Type B pancreatic cell (in vitro differentiated cells): ENCODE results near the gene CPXM1. TPM values are rescaled to one million over a fixed set of nuclear protein-coding genes. Genes with fewer than 3 reads are reported as not detected.

ENCODE experiments used
- DNase-seq: peaks from one replicate; pipeline ENCODE4 v3.0.0; 2021; ENCODE audit warnings: mixed read lengths; ENCODE audit not compliant: unreplicated experiment; ENCODE audit errors: extremely low spot score
- H3K27ac Mint-ChIP-seq: 2 replicates; pipeline ENCODE4 v1.8.0; 2021; ENCODE audit warnings: mild to moderate bottlenecking, mixed read lengths
- H3K27me3 Mint-ChIP-seq: 2 replicates; pipeline ENCODE4 v1.8.0; 2021; ENCODE audit warnings: mixed read lengths
- H3K36me3 Mint-ChIP-seq: 2 replicates; pipeline ENCODE4 v1.8.0; 2021; ENCODE audit warnings: mixed read lengths
- H3K4me1 Mint-ChIP-seq: one replicate; pipeline ENCODE4 v1.8.0; 2021; ENCODE audit warnings: mixed read lengths; ENCODE audit not compliant: unreplicated experiment
- H3K4me3 Mint-ChIP-seq: 2 replicates; pipeline ENCODE4 v1.8.0; 2021; ENCODE audit warnings: mild to moderate bottlenecking, mixed read lengths
- H3K9me3 Mint-ChIP-seq: 2 replicates; pipeline ENCODE4 v1.8.0; 2021; ENCODE audit warnings: mixed read lengths
- CTCF ChIP-seq: fragments of 200-600 bp; sonication (generic); conservative IDR thresholded peaks from 2 replicates; pipeline ENCODE4 v1.5.0; 2021; ENCODE audit warnings: antibody characterized with exemption, mild to moderate bottlenecking
- total RNA-seq: library from RNA; stranded (reverse); gene quantifications from 2 replicates; pipeline ENCODE4 v1.2.1, GENCODE V29; 2021; ENCODE audit warnings: low replicate concordance

Gene CPXM1
- total RNA-seq, 1 donor from 2014 or later, result 106 TPM

DNA sequence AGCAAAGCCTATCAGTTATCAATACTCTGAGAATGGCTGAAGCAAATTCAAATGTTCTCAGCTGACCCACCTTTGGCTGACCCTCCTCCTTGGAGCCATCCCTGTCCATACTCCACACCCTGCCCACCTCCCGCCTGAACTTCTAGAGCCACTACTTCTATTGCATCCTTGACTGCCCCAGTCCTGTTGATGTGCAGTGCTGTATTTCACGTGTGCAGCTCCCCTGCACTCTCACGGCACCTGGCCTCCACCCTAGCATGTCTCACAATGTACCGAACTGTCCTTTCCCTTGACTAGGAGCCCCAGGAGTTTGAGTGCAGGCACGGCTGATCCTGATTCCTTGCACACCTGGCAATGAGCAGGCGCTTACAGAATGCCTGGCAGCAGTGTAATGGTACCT lies 7.0 kb downstream of the CPXM1 start:
- H3K36me3 Mint-ChIP-seq, result no peaks in the 10 kb centered on the region
- no peak overlapping the region for H3K27ac Mint-ChIP-seq
- H3K9me3 Mint-ChIP-seq, result no peaks in the 10 kb centered on the region
- no peak for DNase-seq
- H3K4me1 Mint-ChIP-seq, result no peaks in the 10 kb centered on the region
- H3K27me3 Mint-ChIP-seq, result peaks cover 34% of the 10 kb centered on the region
- no peak for TF ChIP-seq CTCF
- no peak overlapping the region for H3K4me3 Mint-ChIP-seq

DNA sequence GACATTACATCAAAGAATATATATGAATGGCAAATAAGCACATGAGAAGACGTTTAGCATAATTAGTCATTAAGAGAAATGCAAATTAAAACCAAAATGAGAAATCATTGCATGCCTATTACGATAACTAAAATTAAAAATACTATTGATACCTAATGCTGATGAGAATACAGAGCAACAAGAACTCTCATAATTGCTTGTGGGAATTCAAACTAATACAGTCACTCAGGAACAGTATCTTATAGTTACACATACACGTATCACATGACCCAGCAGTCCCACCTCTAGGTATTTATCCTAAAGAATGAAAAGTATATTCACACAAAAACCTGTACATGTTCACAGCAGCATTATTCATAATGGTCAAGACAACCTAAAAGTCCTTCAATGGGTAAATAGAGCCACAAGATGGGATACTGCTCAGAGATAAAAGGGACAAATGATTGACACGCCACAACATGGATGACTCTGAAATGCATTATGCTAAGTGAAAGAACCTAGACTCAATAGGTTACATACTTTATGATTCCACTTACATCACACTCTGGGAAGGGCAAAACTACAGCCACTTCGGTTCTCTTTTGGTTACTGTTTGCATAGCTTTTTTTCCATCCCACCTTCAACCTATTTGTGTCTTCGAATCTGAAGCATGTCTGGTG lies 16.4 kb downstream of the CPXM1 start:
- Mint-ChIP-seq H3K27ac (no peak overlapping the region), H3K4me1 (no peaks in the 10 kb centered on the region), H3K4me3 (no peak overlapping the region), H3K9me3 (no peaks in the 10 kb centered on the region), H3K36me3 (no peaks in the 10 kb centered on the region), H3K27me3 (peaks cover 52% of the 10 kb centered on the region)
- no peak for DNase-seq
- TF ChIP-seq CTCF, result no peak

DNA sequence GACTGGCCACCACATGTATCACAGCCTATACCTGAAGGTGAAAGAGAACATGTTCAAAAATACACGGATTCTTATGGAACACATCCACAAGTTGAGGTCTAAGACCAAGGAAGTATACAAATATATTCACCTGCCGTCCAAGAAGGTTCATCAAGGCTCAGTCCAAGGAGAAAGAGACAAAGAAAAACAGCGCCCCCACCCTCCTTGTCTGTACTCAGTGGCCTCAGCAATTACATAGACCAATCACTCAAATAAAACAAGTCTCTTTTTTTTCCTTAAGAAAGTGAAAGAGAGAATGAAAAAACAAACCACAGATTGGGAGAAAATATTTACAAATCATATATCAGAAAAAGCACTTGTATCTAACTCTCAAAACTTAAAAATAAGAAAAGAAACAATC lies 19.5 kb downstream of the CPXM1 start:
- H3K27ac Mint-ChIP-seq, result no peak overlapping the region
- H3K4me1 Mint-ChIP-seq, result no peaks in the 10 kb centered on the region

DNA sequence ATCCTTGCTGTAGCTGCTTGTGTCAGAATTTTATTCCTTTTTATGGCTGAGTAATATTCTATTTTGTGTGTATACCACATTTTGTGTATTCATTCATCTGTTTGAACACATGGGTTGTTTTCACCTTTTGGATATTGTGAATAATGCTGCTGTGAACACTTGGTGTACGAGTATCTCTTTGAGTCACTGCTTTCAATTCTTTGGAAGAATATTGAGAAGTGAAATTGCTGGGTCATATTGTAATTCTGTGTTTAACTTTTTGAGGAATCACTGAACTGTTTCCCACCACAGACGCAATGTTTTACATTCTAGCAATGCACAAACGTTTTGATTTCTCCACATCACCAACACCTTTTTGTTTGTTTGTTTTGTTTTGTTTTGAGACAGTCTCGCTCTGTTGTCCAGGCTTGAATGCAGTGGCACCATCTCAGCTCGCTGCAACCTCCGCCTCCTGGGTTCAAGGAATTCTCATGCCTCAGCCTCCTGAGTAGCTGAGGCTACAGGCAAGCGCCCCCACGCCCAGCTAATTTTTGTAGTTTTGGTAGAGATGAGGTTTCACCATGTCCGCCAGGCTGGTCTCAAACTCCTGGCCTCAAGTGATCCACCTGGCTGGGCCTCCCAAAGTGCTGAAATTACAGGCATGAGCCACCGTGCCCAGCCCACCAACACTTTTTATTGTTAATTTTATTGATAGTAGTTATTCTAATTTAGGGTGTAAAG lies 21.7 kb downstream of the CPXM1 start:
- no peaks in the 10 kb centered on the region for H3K9me3 Mint-ChIP-seq
- H3K27ac Mint-ChIP-seq, result no peak overlapping the region
- TF ChIP-seq CTCF, result no peak
- DNase-seq, result no peak
- no peaks in the 10 kb centered on the region for H3K36me3 Mint-ChIP-seq
- no peak overlapping the region for H3K4me3 Mint-ChIP-seq
- H3K27me3 Mint-ChIP-seq, result peaks cover 30% of the 10 kb centered on the region
- H3K4me1 Mint-ChIP-seq, result no peaks in the 10 kb centered on the region

More for the DNA sequence above, 19.5 kb downstream of the CPXM1 start:
- no peak for DNase-seq
- no peak overlapping the region for H3K4me3 Mint-ChIP-seq
- no peaks in the 10 kb centered on the region for H3K36me3 Mint-ChIP-seq
- TF ChIP-seq CTCF, result no peak
- H3K27me3 Mint-ChIP-seq, result peaks cover 44% of the 10 kb centered on the region
- H3K9me3 Mint-ChIP-seq, result no peaks in the 10 kb centered on the region

DNA sequence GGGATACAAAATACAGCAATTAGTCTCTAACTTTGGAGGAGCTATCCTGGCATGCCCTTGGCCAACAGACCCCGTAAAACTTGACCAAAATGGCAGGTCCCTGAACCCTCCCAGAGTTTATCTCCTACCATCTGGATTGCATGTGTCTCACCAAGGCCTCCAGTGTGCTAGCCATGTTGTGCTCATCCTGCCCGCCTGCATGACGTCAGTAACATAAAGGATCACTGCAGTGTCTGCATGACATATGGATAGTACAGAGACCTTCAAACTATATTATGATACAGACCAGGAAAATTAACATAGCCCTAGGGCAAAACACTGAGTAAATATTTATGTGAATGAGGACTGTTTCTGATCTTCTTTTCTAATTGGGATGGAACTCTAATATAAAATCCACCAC lies 25.3 kb downstream of the CPXM1 start:
- Mint-ChIP-seq H3K27me3 (peaks cover 22% of the 10 kb centered on the region), H3K4me3 (no peak overlapping the region), H3K4me1 (no peaks in the 10 kb centered on the region), H3K9me3 (no peaks in the 10 kb centered on the region), H3K27ac (no peak overlapping the region), H3K36me3 (no peaks in the 10 kb centered on the region)
- no peak for DNase-seq
- no peak for TF ChIP-seq CTCF
